Adipocyte (in vitro differentiated cells): ENCODE measurements around the gene ERG28.
"Not testable (repeated sequence)": the region's sequence is repeated elsewhere in the genome, so short reads cannot be mapped to it uniquely, and the experiment has no call there.

Experiments used
- DNase-seq: peaks from one replicate; pipeline ENCODE4 v3.0.0-alpha.2; 2015; ENCODE audit warnings: low read depth
- H3K27me3 ChIP-seq: replicated peaks from 2 replicates; pipeline ENCODE4 v1.7.0; 2013; ENCODE audit warnings: mild to moderate bottlenecking, low read length, moderate library complexity; ENCODE audit not compliant: control insufficient read depth, insufficient read depth
- H3K36me3 ChIP-seq: 2 replicates; pipeline ENCODE4 v1.7.0; 2013; ENCODE audit warnings: low read length, mild to moderate bottlenecking, moderate library complexity; ENCODE audit not compliant: control insufficient read depth, insufficient read depth, severe bottlenecking
- H3K4me1 ChIP-seq: 2 replicates; pipeline ENCODE4 v1.7.0; 2013; ENCODE audit warnings: mild to moderate bottlenecking, low read length, moderate library complexity; ENCODE audit not compliant: control insufficient read depth, insufficient read depth
- H3K4me3 ChIP-seq: 2 replicates; pipeline ENCODE4 v1.7.0; 2013; ENCODE audit warnings: mild to moderate bottlenecking, low read length, moderate library complexity
- H3K9ac ChIP-seq: 2 replicates; pipeline ENCODE4 v1.7.0; 2013; ENCODE audit warnings: mild to moderate bottlenecking, low read length, moderate library complexity
- H3K9me3 ChIP-seq: 2 replicates; pipeline ENCODE4 v1.7.0; 2013; ENCODE audit warnings: mild to moderate bottlenecking, low read length, moderate library complexity; ENCODE audit not compliant: control insufficient read depth

Gene ERG28

GRCh38 chr14:75660630-75661498, at the start of gene ERG28, which contains the start of gene TTLL5:
Gene ERG28 (minus strand): TSS chr14:75660876. CDS start chr14:75657502, 3,374 bp downstream.
Gene TTLL5 (plus strand): TSS chr14:75661246. CDS start chr14:75663150, 1,904 bp downstream.
- Histone ChIP-seq H3K36me3 (peaks cover 20% of the 10 kb centered on the region), H3K9me3 (no peaks in the 10 kb centered on the region), H3K4me1 (peaks cover 13% of the 10 kb centered on the region), H3K4me3 (peak within 1 kb of the TSS; percentile 98), H3K27me3 (no peaks in the 10 kb centered on the region), H3K9ac (peak within 1 kb of the TSS; percentile 92)
- peak; percentile 98 for DNase-seq

- no peak overlapping the region for H3K9ac ChIP-seq
- peak; percentile 97 for DNase-seq
- peaks cover 14% of the 10 kb centered on the region for H3K36me3 ChIP-seq
- H3K27me3 ChIP-seq: no peaks in the 10 kb centered on the region
- peaks cover 14% of the 10 kb centered on the region for H3K4me1 ChIP-seq
- H3K4me3 ChIP-seq: no peak overlapping the region
- no peaks in the 10 kb centered on the region for H3K9me3 ChIP-seq
These were observed 48.6 kb upstream of the ERG28 start for GRCh38 chr14:75709207-75709812.

- Histone ChIP-seq H3K4me1 (peaks cover 16% of the 10 kb centered on the region), H3K36me3 (peaks cover 17% of the 10 kb centered on the region), H3K9me3 (no peaks in the 10 kb centered on the region), H3K4me3 (no peak overlapping the region), H3K27me3 (no peaks in the 10 kb centered on the region), H3K9ac (no peak overlapping the region)
- no peak for DNase-seq
These were observed 44.3 kb upstream of the ERG28 start for GRCh38 chr14:75705014-75705413.

GRCh38 chr14:75703467-75703866, 42.8 kb upstream of the ERG28 start:
- Histone ChIP-seq H3K27me3 (no peaks in the 10 kb centered on the region), H3K36me3 (peaks cover 28% of the 10 kb centered on the region), H3K9me3 (no peaks in the 10 kb centered on the region), H3K4me3 (no peak overlapping the region), H3K9ac (no peak overlapping the region), H3K4me1 (peaks cover 16% of the 10 kb centered on the region)
- DNase-seq: no peak

- H3K9ac ChIP-seq: no peak overlapping the region
- H3K27me3 ChIP-seq: no peaks in the 10 kb centered on the region
- DNase-seq: no peak
- no peaks in the 10 kb centered on the region for H3K9me3 ChIP-seq
- H3K4me3 ChIP-seq: no peak overlapping the region
- peaks cover 16% of the 10 kb centered on the region for H3K4me1 ChIP-seq
- peaks cover 31% of the 10 kb centered on the region for H3K36me3 ChIP-seq
These were observed 42.1 kb upstream of the ERG28 start for GRCh38 chr14:75702616-75703261.

GRCh38 chr14:75702122-75702521, 41.4 kb upstream of the ERG28 start:
- DNase-seq: no peak
- Histone ChIP-seq H3K27me3 (no peaks in the 10 kb centered on the region), H3K9me3 (no peaks in the 10 kb centered on the region), H3K36me3 (peaks cover 27% of the 10 kb centered on the region), H3K9ac (no peak overlapping the region), H3K4me1 (peaks cover 16% of the 10 kb centered on the region), H3K4me3 (no peak overlapping the region)

GRCh38 chr14:75700295-75700694, 39.6 kb upstream of the ERG28 start:
- H3K9ac ChIP-seq: no peak overlapping the region
- H3K27me3 ChIP-seq: no peaks in the 10 kb centered on the region
- H3K4me3 ChIP-seq: no peak overlapping the region
- no peaks in the 10 kb centered on the region for H3K9me3 ChIP-seq
- H3K36me3 ChIP-seq: peaks cover 29% of the 10 kb centered on the region
- no peak for DNase-seq
- peaks cover 16% of the 10 kb centered on the region for H3K4me1 ChIP-seq

- no peaks in the 10 kb centered on the region for H3K27me3 ChIP-seq
- peaks cover 31% of the 10 kb centered on the region for H3K36me3 ChIP-seq
- H3K4me1 ChIP-seq: peaks cover 16% of the 10 kb centered on the region
- H3K4me3 ChIP-seq: no peak overlapping the region
- no peak for DNase-seq
- no peaks in the 10 kb centered on the region for H3K9me3 ChIP-seq
- no peak overlapping the region for H3K9ac ChIP-seq
These were observed 38.7 kb upstream of the ERG28 start for GRCh38 chr14:75699331-75699730.

GRCh38 chr14:75697918-75698317, 37.2 kb upstream of the ERG28 start:
- H3K4me1 ChIP-seq: peaks cover 11% of the 10 kb centered on the region
- DNase-seq: no peak
- H3K9me3 ChIP-seq: no peaks in the 10 kb centered on the region
- H3K27me3 ChIP-seq: no peaks in the 10 kb centered on the region
- H3K36me3 ChIP-seq: peaks cover 36% of the 10 kb centered on the region
- H3K9ac ChIP-seq: no peak overlapping the region
- H3K4me3 ChIP-seq: no peak overlapping the region

- DNase-seq: no peak
- Histone ChIP-seq H3K9me3 (no peaks in the 10 kb centered on the region), H3K9ac (no peak overlapping the region)
These were observed 36.7 kb upstream of the ERG28 start for GRCh38 chr14:75697386-75697785.

GRCh38 chr14:75695025-75695424, 34.3 kb upstream of the ERG28 start:
- not testable (repeated sequence) for H3K9ac ChIP-seq, H3K9me3 ChIP-seq, DNase-seq, H3K4me3 ChIP-seq, H3K27me3 ChIP-seq, H3K4me1 ChIP-seq
- peaks cover 52% of the 10 kb centered on the region for H3K36me3 ChIP-seq

More at GRCh38 chr14:75697386-75697785, 36.7 kb upstream of the ERG28 start:
- no peaks in the 10 kb centered on the region for H3K27me3 ChIP-seq
- peaks cover 39% of the 10 kb centered on the region for H3K36me3 ChIP-seq
- H3K4me3 ChIP-seq: no peak overlapping the region
- H3K4me1 ChIP-seq: peaks cover 5% of the 10 kb centered on the region
